GM23338 (cell line): ENCODE data around the gene BHLHA9. TPM values are rescaled to one million over a fixed set of nuclear protein-coding genes. Genes with fewer than 3 reads are reported as not detected.
A peak's percentile ranks its signal among the peaks of the same experiment; 100 is the strongest.

Source experiments
- ATAC-seq: fragments of 200-7000 bp; cut with Tn5 transposase; 3 replicates; pipeline ENCODE4 v1.9.1; 2020
- DNase-seq: peaks from one replicate; pipeline ENCODE4 v3.0.0-alpha.2; 2015; ENCODE audit warnings: low spot score
- H2AFZ ChIP-seq: fragments of 200-600 bp; sonication (generic); 2 replicates; pipeline ENCODE4 v1.8.0; 2016; ENCODE audit warnings: antibody characterized with exemption, mild to moderate bottlenecking, moderate library complexity
- H3F3A ChIP-seq: fragments of 200-600 bp; sonication (generic); replicated peaks from 2 replicates; pipeline ENCODE4 v1.8.0; 2017; ENCODE audit warnings: antibody characterized with exemption, mixed run types, low read depth
- H3K27ac ChIP-seq: fragments of 200-600 bp; sonication (generic); 2 replicates; pipeline ENCODE4 v1.6.1; 2016; ENCODE audit warnings: low read depth
- H3K27me3 ChIP-seq: fragments of 200-600 bp; sonication (generic); 2 replicates; pipeline ENCODE4 v1.8.0; 2016; ENCODE audit warnings: mild to moderate bottlenecking, mixed run types, moderate library complexity; ENCODE audit not compliant: insufficient read depth
- H3K36me3 ChIP-seq: fragments of 200-600 bp; sonication (generic); 2 replicates; pipeline ENCODE4 v1.8.0; 2016; ENCODE audit warnings: mild to moderate bottlenecking; ENCODE audit not compliant: insufficient read depth
- H3K4me1 ChIP-seq: fragments of 200-600 bp; sonication (generic); 2 replicates; pipeline ENCODE4 v1.8.0; 2016; ENCODE audit warnings: mild to moderate bottlenecking, moderate library complexity; ENCODE audit not compliant: insufficient read depth
- H3K4me2 ChIP-seq: fragments of 200-600 bp; sonication (generic); 2 replicates; pipeline ENCODE4 v1.7.1; 2017; ENCODE audit warnings: mixed run types
- H3K4me3 ChIP-seq: fragments of 200-600 bp; sonication (generic); 2 replicates; pipeline ENCODE4 v1.6.1; 2016; ENCODE audit warnings: mixed run types
- H3K79me2 ChIP-seq: fragments of 200-600 bp; sonication (generic); replicated peaks from 2 replicates; pipeline ENCODE4 v1.8.0; 2017; ENCODE audit warnings: mild to moderate bottlenecking; ENCODE audit not compliant: insufficient read depth
- H3K9me2 ChIP-seq: fragments of 200-600 bp; sonication (generic); 2 replicates; pipeline ENCODE4 v1.8.0; 2017; ENCODE audit not compliant: insufficient read depth
- H4K20me1 ChIP-seq: fragments of 200-600 bp; sonication (generic); replicated peaks from 2 replicates; pipeline ENCODE4 v1.8.0; 2017; ENCODE audit warnings: mild to moderate bottlenecking; ENCODE audit not compliant: insufficient read depth
- H3K27ac Mint-ChIP-seq: 2 replicates; pipeline ENCODE4 v1.8.0; 2020; ENCODE audit warnings: inconsistent platforms, mild to moderate bottlenecking, moderate library complexity, mixed read lengths
- H3K27me3 Mint-ChIP-seq: 3 replicates; pipeline ENCODE4 v1.8.0; 2022; ENCODE audit warnings: low read depth, mild to moderate bottlenecking, moderate library complexity, mixed read lengths, inconsistent platforms; ENCODE audit not compliant: insufficient read depth, poor library complexity
- H3K36me3 Mint-ChIP-seq: 3 replicates; pipeline ENCODE4 v1.8.0; 2021; ENCODE audit warnings: low read depth, mild to moderate bottlenecking, inconsistent platforms, moderate library complexity, mixed read lengths
- H3K4me1 Mint-ChIP-seq: 3 replicates; pipeline ENCODE4 v1.8.0; 2020; ENCODE audit warnings: mild to moderate bottlenecking, inconsistent platforms, mixed read lengths
- H3K4me3 Mint-ChIP-seq: 3 replicates; pipeline ENCODE4 v1.8.0; 2021; ENCODE audit warnings: moderate library complexity, mild to moderate bottlenecking, inconsistent platforms, mixed read lengths
- H3K9me3 Mint-ChIP-seq: 3 replicates; pipeline ENCODE4 v1.8.0; 2020; ENCODE audit warnings: moderate library complexity, mild to moderate bottlenecking, inconsistent platforms, mixed read lengths
- CREB1 ChIP-seq: fragments of 250-450 bp; sonication (Bioruptor Pico); IDR thresholded peaks from 2 replicates; pipeline ENCODE4 v1.5.0; 2020; ENCODE audit warnings: low read depth, mild to moderate bottlenecking, moderate library complexity
- CTCF ChIP-seq, 2 experiments: fragments of 200-600 bp in 1 of 2; sonication (generic) in 1 of 2; conservative IDR thresholded peaks; 2 replicates each; pipeline versions ENCODE4 v1.5.1 to v1.6.1; 2016 to 2017; ENCODE audit warnings: antibody characterized with exemption in 2 of 2, low read depth in 2 of 2, mild to moderate bottlenecking in 2 of 2, moderate library complexity in 1 of 2
- ETS1 ChIP-seq: IDR thresholded peaks from 2 replicates; pipeline ENCODE4 v1.6.1; 2016; ENCODE audit warnings: antibody characterized with exemption
- EZH2 ChIP-seq: fragments of 200-600 bp; sonication (generic); IDR thresholded peaks from one replicate; pipeline ENCODE4 v1.8.0; 2017; ENCODE audit warnings: antibody characterized with exemption, mild to moderate bottlenecking, low read depth; ENCODE audit not compliant: unreplicated experiment
- EZH2phosphoT487 ChIP-seq: fragments of 200-600 bp; sonication (generic); IDR thresholded peaks from one replicate; pipeline ENCODE4 v1.8.1; 2018; ENCODE audit warnings: antibody characterized with exemption; ENCODE audit not compliant: unreplicated experiment
- JUNB ChIP-seq: IDR thresholded peaks from one replicate; pipeline ENCODE4 v1.6.1; 2016; ENCODE audit warnings: antibody characterized with exemption; ENCODE audit not compliant: unreplicated experiment
- NANOG ChIP-seq: IDR thresholded peaks from 2 replicates; pipeline ENCODE4 v1.6.1; 2016; ENCODE audit warnings: antibody characterized with exemption, borderline replicate concordance
- POLR2AphosphoS5 ChIP-seq: IDR thresholded peaks from 2 replicates; pipeline ENCODE4 v1.6.1; 2016; ENCODE audit warnings: antibody characterized with exemption, low read depth
- STAT1 ChIP-seq: IDR thresholded peaks from one replicate; pipeline ENCODE4 v1.6.1; 2016; ENCODE audit warnings: antibody characterized with exemption; ENCODE audit not compliant: unreplicated experiment
- ZNF331 ChIP-seq: fragments of 250-450 bp; sonication (Bioruptor Pico); IDR thresholded peaks from 2 replicates; pipeline ENCODE4 v1.5.0; 2020; ENCODE audit warnings: low read depth, mild to moderate bottlenecking, moderate library complexity
- ZNF462 ChIP-seq: fragments of 250-450 bp; sonication (Bioruptor Pico); IDR thresholded peaks from 2 replicates; pipeline ENCODE4 v1.5.0; 2020; ENCODE audit warnings: mild to moderate bottlenecking, moderate library complexity
- polyA plus RNA-seq: library from polyadenylated mRNA; unstranded; fragments of >200 nt; fragmentation: Nextera tagmentation; extraction: Ambion mirVana; gene quantifications from 2 replicates; pipeline ENCODE4 v1.2.1, GENCODE V29; 2016
- total RNA-seq: library from RNA; depleted of rRNA; stranded (reverse); fragments of >200 nt; shearing (Covaris generic); gene quantifications from 2 replicates; pipeline ENCODE4 v1.2.3, GENCODE V29; 2014

BHLHA9 gene
- total and polyA plus RNA-seq, 2 experiments from 2014 or later: 0.39 to 2.3 TPM

- H3K27ac Mint-ChIP-seq: 0 out of 2 replicates have a peak overlapping the region, but pooled peaks have one; percentile 36
- no peak; the same call in 2 of the 3 replicates for ATAC-seq
- no peaks in the 10 kb centered on the region for H3K36me3 ChIP-seq
- H3K27me3 Mint-ChIP-seq: peaks cover 34% of the 10 kb centered on the region
- H3F3A ChIP-seq: no peaks in the 10 kb centered on the region
- H3K4me3 Mint-ChIP-seq: no peak overlapping the region
- H3K4me1 ChIP-seq: no peaks in the 10 kb centered on the region
- TF ChIP-seq ZNF331 (CRISPR knock-in tag) (no peak), STAT1 (no peak)
- H3K79me2 ChIP-seq: no peaks in the 10 kb centered on the region
- H3K27ac ChIP-seq: no peak overlapping the region
- DNase-seq: peak; percentile 58
- no peaks in the 10 kb centered on the region; the same call in 2 of the 3 replicates for H3K36me3 Mint-ChIP-seq
- H3K4me2 ChIP-seq: peak overlapping the region; percentile 59; the same call in 1 of the 2 replicates
- H3K9me2 ChIP-seq: no peaks in the 10 kb centered on the region
- H3K4me1 Mint-ChIP-seq: peaks cover 12% of the 10 kb centered on the region
- H3K27me3 ChIP-seq: peaks cover 18% of the 10 kb centered on the region
- no peaks in the 10 kb centered on the region for H4K20me1 ChIP-seq
- peaks cover 4% of the 10 kb centered on the region for H3K9me3 Mint-ChIP-seq
- no peak overlapping the region for H2AFZ ChIP-seq
- H3K4me3 ChIP-seq: no peak overlapping the region
Observed at GRCh38 chr17:1255041-1255440, 15.2 kb upstream of the BHLHA9 start.

GRCh38 chr17:1256699-1257098 is 13.5 kb upstream of the BHLHA9 start:
- Histone ChIP-seq H3K4me2 (no peak overlapping the region), H3K36me3 (no peaks in the 10 kb centered on the region), H4K20me1 (no peaks in the 10 kb centered on the region), H3F3A (no peaks in the 10 kb centered on the region), H3K27ac (no peak overlapping the region), H3K4me1 (no peaks in the 10 kb centered on the region), H3K9me2 (no peaks in the 10 kb centered on the region), H3K27me3 (peaks cover 34% of the 10 kb centered on the region), H3K4me3 (no peak overlapping the region), H3K79me2 (no peaks in the 10 kb centered on the region), H2AFZ (no peak overlapping the region)
- Mint-ChIP-seq H3K4me1 (peaks cover 12% of the 10 kb centered on the region), H3K4me3 (no peak overlapping the region), H3K36me3 (no peaks in the 10 kb centered on the region; the same call in 2 of the 3 replicates), H3K9me3 (peaks cover 4% of the 10 kb centered on the region), H3K27ac (no peak overlapping the region), H3K27me3 (peaks cover 46% of the 10 kb centered on the region)
- no peak for ATAC-seq
- DNase-seq: no peak
- no peak for TF ChIP-seq ETS1
- TF ChIP-seq POLR2AphosphoS5: no peak
- no peak for TF ChIP-seq NANOG
- no peak for TF ChIP-seq JUNB
- no peak for TF ChIP-seq CTCF (conservative IDR thresholded peaks at IDR 0.05; ENCODE audit: low read depth in 2 of 2)
- TF ChIP-seq EZH2: no peak
- no peak for TF ChIP-seq ZNF462 (CRISPR knock-in tag)
- TF ChIP-seq CREB1: no peak
- TF ChIP-seq ZNF331 (CRISPR knock-in tag): no peak
- no peak for TF ChIP-seq STAT1
- TF ChIP-seq EZH2phosphoT487: no peak
